ENCODE results near the gene SESN1.

The SESN1 gene

DNA sequence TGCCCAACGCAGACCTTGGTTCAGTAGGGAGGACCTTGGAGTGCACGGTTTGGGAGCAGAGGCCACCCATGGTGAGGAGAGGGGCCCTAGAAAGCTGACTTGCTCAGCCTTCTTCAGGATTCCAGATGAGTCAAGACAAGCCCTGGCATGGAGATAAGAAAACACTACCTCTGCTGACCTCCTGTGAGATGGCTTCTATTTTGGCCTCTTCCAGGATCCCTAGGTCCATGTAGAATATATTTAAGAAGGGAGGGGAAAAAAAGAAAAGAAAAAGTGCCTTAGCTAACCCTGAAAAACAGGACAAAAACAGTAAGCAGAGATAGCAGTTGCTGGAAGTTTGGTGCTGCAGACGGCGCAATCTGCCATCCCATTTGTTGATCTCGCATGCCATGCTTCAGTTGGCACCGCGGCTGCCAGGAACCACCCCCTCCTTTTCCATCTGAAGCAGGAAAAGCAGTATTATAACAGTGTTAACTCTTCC is 146.4 kb downstream of the SESN1 start:
- H3K4me3 ChIP-seq (ENCODE audit: low read depth, low read length): no peak overlapping the region
- DNase-seq (ENCODE audit: low read depth): no peak
- TF ChIP-seq, protein P1, sequence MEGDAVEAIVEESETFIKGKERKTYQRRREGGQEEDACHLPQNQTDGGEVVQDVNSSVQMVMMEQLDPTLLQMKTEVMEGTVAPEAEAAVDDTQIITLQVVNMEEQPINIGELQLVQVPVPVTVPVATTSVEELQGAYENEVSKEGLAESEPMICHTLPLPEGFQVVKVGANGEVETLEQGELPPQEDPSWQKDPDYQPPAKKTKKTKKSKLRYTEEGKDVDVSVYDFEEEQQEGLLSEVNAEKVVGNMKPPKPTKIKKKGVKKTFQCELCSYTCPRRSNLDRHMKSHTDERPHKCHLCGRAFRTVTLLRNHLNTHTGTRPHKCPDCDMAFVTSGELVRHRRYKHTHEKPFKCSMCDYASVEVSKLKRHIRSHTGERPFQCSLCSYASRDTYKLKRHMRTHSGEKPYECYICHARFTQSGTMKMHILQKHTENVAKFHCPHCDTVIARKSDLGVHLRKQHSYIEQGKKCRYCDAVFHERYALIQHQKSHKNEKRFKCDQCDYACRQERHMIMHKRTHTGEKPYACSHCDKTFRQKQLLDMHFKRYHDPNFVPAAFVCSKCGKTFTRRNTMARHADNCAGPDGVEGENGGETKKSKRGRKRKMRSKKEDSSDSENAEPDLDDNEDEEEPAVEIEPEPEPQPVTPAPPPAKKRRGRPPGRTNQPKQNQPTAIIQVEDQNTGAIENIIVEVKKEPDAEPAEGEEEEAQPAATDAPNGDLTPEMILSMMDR (IDR thresholded peaks at IDR 0.05; ENCODE audit: low read depth, low read length, missing control alignments): no peak

DNA sequence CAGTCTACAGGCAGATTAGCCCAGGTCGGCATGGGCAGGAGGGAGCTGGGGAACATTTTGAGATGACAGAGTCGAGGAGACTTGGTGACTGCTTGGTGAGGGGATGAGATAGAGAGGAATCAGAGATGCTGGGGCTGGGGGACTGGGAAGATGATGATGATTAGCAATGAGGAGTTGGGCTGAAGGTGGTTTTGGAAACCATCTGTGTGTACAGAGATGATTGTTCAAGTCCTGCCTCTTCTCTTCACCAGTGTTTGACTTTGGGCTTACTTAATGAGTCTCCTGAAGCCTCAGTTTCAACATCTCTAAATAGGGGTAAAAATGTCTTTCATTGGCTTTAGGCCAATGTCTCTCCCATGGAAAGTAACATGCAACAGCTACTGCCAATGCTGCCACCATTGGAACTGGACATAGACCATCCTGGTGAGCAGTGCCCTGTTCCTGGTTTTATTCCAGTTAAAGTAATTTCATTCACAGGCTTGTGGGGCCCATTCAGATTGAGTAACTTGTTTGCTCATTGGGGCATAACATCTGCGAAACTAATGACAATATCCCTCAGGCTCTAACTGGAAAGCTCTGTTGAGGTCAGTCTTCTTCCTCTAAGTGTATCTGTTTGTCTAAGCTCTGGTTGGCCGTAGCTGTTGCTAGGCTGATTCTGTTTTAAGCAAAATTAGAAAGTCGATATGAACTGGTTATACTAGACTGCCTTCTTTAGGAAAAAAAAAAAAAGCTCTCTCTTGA is 147.4 kb downstream of the SESN1 start:
- H3K4me3 ChIP-seq (ENCODE audit: low read depth, low read length): no peak overlapping the region
- TF ChIP-seq, protein P1 (IDR thresholded peaks at IDR 0.05; ENCODE audit: low read depth, low read length, missing control alignments): no peak
- DNase-seq (ENCODE audit: low read depth): no peak

DNA sequence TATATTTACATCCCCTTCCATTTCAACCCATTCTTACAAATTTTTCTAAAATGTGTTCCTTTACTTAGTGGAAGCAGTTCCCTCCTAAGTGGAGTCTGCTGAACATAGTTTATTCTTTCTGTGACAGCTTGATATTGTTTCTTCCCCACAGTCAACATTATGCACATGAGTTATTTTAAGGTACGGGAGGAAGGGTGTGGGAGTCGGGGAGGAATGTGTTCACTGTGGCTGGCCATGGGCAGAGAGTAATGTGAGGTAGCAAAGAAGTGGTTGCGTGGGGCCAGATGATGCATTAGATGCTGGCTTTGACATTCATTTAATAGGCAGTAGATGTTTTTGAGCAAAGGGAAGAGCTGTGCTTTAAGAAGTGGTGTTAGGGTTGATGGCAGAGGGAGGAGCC is 148.0 kb downstream of the SESN1 start:
- no peak for DNase-seq (ENCODE audit: low read depth)
- no peak overlapping the region for H3K4me3 ChIP-seq (ENCODE audit: low read depth, low read length)
- TF ChIP-seq, protein P1 (IDR thresholded peaks at IDR 0.05; ENCODE audit: low read depth, low read length, missing control alignments): no peak

DNA sequence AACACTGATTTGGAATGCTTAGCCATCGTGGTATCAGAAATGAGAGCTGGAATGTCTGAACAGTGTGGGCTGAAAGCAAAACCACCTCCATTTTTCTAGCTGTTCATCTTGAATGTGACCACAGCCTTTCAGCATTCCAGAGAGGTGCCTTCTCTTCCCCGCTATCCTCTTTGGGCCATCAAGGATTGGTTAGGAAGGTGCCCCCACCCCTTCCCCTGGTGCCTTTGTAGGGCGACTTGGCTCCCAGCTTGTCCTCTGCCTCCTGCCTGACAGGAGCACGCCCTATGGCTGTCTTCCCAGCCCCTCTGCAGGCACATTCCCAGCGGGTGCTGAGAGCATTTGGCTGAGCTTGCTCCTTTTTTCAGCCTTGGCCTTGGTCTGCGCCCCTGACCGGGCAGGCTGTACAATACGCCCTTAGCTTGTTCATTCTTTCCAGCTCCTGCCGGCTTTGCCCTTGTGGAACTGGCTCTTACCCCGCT is 148.9 kb downstream of the SESN1 start:
- TF ChIP-seq, protein P1 (IDR thresholded peaks at IDR 0.05; ENCODE audit: low read depth, low read length, missing control alignments): no peak
- H3K4me3 ChIP-seq (ENCODE audit: low read depth, low read length): no peak overlapping the region
- DNase-seq (ENCODE audit: low read depth): no peak

DNA sequence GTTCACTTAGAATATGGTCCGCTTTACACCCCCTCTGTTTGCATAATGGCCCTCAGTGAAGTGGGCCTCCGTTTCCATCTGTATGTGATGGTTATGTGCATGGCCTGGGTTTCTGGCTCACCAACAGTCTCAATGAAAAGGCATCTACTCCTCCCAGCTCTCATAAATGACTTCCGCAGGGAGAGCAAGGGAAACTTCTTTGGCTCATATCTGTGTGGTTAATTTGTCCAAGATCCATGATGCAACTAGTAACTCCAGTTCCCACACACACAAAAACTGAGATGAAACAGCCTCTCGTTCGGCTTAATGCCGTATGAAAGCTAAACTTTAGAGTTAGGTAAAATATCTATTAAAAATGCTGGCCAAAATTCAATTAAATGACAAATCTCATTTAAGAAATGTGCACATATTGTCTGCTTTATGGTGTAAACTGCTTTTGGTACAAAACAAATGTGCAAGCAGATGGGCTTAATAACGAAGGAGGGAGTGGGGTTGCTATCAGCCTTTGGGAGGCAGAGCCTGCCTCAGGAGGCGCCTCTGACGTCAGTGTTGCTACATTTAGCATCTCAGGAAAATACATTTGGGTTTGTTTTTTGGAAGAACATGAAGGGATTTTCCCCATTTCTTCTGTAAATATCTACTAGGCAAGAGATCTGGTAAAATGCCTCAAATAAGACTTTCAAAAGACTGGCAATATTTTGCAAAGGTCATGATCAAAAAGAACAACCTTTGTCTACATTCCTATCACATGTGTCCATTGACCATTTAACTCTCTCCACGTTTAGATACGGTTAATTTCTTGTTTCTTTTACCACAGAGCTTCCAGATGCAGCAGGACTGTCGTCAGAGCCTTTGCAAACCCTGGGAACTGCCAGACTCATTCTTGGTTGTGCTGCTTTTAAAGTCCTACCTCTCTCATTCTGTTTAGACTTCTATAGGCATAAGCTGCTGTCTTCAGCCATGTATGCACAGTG is 149.7 kb downstream of the SESN1 start:
- H3K4me3 ChIP-seq (ENCODE audit: low read depth, low read length): no peak overlapping the region
- DNase-seq (ENCODE audit: low read depth): no peak
- TF ChIP-seq, protein P1 (IDR thresholded peaks at IDR 0.05; ENCODE audit: low read depth, low read length, missing control alignments): no peak

DNA sequence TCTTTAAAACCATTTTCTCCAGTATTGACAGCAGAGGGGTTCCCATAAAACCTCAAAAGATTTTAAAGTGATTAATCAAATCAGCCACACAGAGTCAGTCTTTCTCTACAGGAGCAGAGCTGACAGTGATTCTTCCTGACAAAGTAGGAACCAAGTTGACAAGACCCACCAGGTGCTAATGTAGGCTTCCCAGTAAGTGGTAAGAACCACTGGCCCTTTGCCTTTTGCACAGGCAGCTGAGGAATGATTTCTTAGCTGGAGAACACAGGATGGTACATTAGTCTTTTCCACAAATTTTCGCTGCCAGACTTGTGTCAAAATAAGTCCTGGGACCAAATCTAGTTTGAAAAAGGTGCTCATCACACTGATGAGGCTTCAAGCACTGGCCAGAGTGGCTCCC is 150.6 kb downstream of the SESN1 start:
- DNase-seq (ENCODE audit: low read depth): no peak
- TF ChIP-seq, protein P1 (IDR thresholded peaks at IDR 0.05; ENCODE audit: low read depth, low read length, missing control alignments): no peak
- no peak overlapping the region for H3K4me3 ChIP-seq (ENCODE audit: low read depth, low read length)

Measured in GM12864 (cell line).